ENCODE results near the gene MPZL2. TPM values are rescaled to one million over a fixed set of nuclear protein-coding genes. Genes with fewer than 3 reads are reported as not detected.
A peak's percentile ranks its signal among the peaks of the same experiment; 100 is the strongest.

The MPZL2 gene
- total and polyA plus RNA-seq, 5 donors = 6.4 to 18.7 (median 8.8) TPM

GRCh38 chr11:118217575-118217974 is 46.5 kb downstream of the MPZL2 start:
- no peak for DNase-seq
- Histone ChIP-seq H3K9me3 (ENCODE audit: control insufficient read depth, low read length) (no peaks in the 10 kb centered on the region), H3K27ac (ENCODE audit: low read length) (no peak overlapping the region), H3K27me3 (ENCODE audit: control insufficient read depth, insufficient read depth) (no peaks in the 10 kb centered on the region), H3K4me1 (ENCODE audit: control insufficient read depth, insufficient read depth, low read length) (no peaks in the 10 kb centered on the region), H3K4me3 (ENCODE audit: low read length) (no peak overlapping the region)
- intact Hi-C loops (cut with DNase I) = no loop called here
- 81% methylated on average over 3 of the region's 3 CpGs for WGBS
- ATAC-seq = no peak

DNA sequence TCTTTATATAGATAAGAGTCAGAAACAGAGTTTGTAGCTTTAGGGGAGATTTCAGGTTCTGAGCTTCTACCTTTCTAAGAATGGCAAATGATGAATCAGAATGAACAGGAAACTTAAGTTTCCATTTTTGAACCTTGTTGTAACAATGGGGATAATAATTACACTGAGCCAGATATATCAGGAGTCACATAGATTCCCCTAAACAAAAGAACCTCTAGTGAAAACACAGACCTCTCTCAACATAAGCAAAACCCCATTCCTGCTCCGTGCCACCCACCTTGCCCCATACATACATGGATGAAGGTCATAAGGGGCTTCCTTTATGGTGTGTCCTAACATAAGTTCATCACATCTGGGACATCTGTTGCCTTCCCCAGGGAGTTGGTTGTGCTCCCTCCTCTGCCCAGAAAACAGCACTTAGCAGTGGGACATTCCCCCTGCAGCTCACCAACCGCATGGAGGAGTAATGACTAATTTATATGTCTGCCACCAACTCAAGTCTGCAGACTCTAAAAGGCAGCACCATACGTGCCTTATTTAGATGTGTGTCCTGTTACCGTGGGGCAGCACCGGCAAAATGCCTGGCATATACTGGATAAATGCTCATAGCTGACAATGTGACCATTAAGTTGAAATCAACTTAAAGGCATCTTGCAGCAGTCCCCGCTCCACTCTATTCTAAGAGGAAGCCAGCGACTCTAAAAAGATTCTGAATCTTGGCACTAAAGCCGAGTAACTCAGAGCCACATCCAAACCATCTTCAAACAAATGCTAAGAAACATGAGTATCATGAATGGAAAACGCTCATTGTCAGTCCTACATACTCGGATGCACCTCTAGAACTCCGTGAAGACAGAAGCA is 47.2 kb downstream of the MPZL2 start:
- Histone ChIP-seq H3K4me3 (ENCODE audit: low read length) (no peak overlapping the region), H3K27ac (ENCODE audit: low read length) (no peak overlapping the region), H3K4me1 (ENCODE audit: control insufficient read depth, insufficient read depth, low read length) (no peaks in the 10 kb centered on the region), H3K9me3 (ENCODE audit: control insufficient read depth, low read length) (no peaks in the 10 kb centered on the region), H3K27me3 (ENCODE audit: control insufficient read depth, insufficient read depth) (no peaks in the 10 kb centered on the region)
- intact Hi-C loops (cut with DNase I) = no loop called here
- 76% methylated on average over 11 of the region's 11 CpGs for WGBS
- ATAC-seq (no peak), DNase-seq (no peak)

GRCh38 chr11:118215765-118216164 is 48.3 kb downstream of the MPZL2 start:
- Histone ChIP-seq H3K9me3 (ENCODE audit: control insufficient read depth, low read length) (no peaks in the 10 kb centered on the region), H3K27me3 (ENCODE audit: control insufficient read depth, insufficient read depth) (no peaks in the 10 kb centered on the region), H3K27ac (ENCODE audit: low read length) (no peak overlapping the region), H3K4me1 (ENCODE audit: control insufficient read depth, insufficient read depth, low read length) (no peaks in the 10 kb centered on the region), H3K4me3 (ENCODE audit: low read length) (no peak overlapping the region)
- intact Hi-C loops (cut with DNase I) = no loop called here
- DNase-seq (no peak), ATAC-seq (no peak)
- 94% methylated on average over 7 of the region's 7 CpGs for WGBS

DNA sequence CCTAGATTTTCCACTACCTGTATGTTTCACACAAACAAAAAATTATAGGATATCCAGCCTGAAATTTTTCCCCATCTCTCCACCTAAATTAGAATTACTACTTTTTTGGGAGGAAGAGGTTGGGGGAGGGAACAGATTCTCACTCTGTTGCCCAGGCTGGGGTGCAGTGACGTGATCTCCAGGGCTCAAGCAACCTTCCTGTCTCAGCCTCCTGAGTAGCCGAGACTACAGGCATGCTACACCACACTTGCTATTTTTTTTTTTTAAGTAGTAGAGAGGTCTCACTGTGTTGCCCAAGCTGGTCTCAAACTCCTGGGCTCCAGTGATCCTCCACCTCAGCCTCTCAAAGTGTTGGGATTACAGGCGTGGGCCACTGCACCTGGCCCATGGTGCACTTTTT is 48.8 kb downstream of the MPZL2 start:
- Histone ChIP-seq H3K27me3 (ENCODE audit: control insufficient read depth, insufficient read depth) (no peaks in the 10 kb centered on the region), H3K4me3 (ENCODE audit: low read length) (no peak overlapping the region), H3K4me1 (ENCODE audit: control insufficient read depth, insufficient read depth, low read length) (peaks cover 3% of the 10 kb centered on the region), H3K9me3 (ENCODE audit: control insufficient read depth, low read length) (no peaks in the 10 kb centered on the region), H3K27ac (ENCODE audit: low read length) (no peak overlapping the region)
- intact Hi-C loops (cut with DNase I) = no loop called here
- ATAC-seq = no peak
- no peak for DNase-seq
- 78% methylated on average over 3 of the region's 3 CpGs for WGBS

GRCh38 chr11:118214210-118214914 is 49.7 kb downstream of the MPZL2 start:
- Histone ChIP-seq H3K9me3 (ENCODE audit: control insufficient read depth, low read length) (no peaks in the 10 kb centered on the region), H3K4me1 (ENCODE audit: control insufficient read depth, insufficient read depth, low read length) (peaks cover 3% of the 10 kb centered on the region), H3K27me3 (ENCODE audit: control insufficient read depth, insufficient read depth) (no peaks in the 10 kb centered on the region), H3K27ac (ENCODE audit: low read length) (no peak overlapping the region), H3K4me3 (ENCODE audit: low read length) (no peak overlapping the region)
- WGBS = 63% methylated on average over 6 of the region's 6 CpGs
- DNase-seq (peak in 1 of 3 donors; percentile 16), ATAC-seq (peak; percentile 12 to 48)
- intact Hi-C loops (cut with DNase I) = no loop called here

- intact Hi-C loops (cut with DNase I) = no loop called here
- WGBS = 92% methylated on average over 2 of the region's 2 CpGs
- ATAC-seq (no peak), DNase-seq (no peak)
- no peak overlapping the region for H3K4me3 ChIP-seq (ENCODE audit: low read length)
- H3K27ac ChIP-seq (ENCODE audit: low read length) = no peak overlapping the region
- no peaks in the 10 kb centered on the region for H3K9me3 ChIP-seq (ENCODE audit: control insufficient read depth, low read length)
- H3K27me3 ChIP-seq (ENCODE audit: control insufficient read depth, insufficient read depth) = no peaks in the 10 kb centered on the region
- peaks cover 3% of the 10 kb centered on the region for H3K4me1 ChIP-seq (ENCODE audit: control insufficient read depth, insufficient read depth, low read length)
Measured at GRCh38 chr11:118213781-118214180, 50.3 kb downstream of the MPZL2 start.

DNA sequence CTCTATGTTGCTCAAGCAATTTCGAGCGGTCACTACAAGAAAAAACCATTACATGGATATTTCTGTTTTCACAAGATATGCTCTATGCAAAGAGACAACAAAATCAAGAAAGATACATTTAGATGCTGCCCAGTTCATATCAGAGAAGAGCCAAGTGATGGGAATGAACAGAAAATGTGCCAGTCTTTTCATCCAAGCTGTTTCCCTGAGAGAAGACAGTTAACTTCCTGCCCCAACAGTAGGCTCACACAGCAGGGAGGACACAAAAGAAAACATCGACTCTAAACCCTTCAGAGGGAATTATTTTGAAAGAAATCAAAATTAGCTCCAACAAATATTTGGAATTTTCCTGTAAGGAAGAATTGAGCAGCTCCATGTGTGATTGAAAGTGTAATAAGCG is 50.9 kb downstream of the MPZL2 start:
- WGBS = 78% methylated on average over 4 of the region's 4 CpGs
- H3K4me1 ChIP-seq (ENCODE audit: control insufficient read depth, insufficient read depth, low read length) = peaks cover 3% of the 10 kb centered on the region
- no peaks in the 10 kb centered on the region for H3K27me3 ChIP-seq (ENCODE audit: control insufficient read depth, insufficient read depth)
- H3K27ac ChIP-seq (ENCODE audit: low read length) = peak overlapping the region; percentile 37
- ATAC-seq (no peak), DNase-seq (no peak)
- H3K9me3 ChIP-seq (ENCODE audit: control insufficient read depth, low read length) = no peaks in the 10 kb centered on the region
- no peak overlapping the region for H3K4me3 ChIP-seq (ENCODE audit: low read length)
- intact Hi-C loops (cut with DNase I) = no loop called here

DNA sequence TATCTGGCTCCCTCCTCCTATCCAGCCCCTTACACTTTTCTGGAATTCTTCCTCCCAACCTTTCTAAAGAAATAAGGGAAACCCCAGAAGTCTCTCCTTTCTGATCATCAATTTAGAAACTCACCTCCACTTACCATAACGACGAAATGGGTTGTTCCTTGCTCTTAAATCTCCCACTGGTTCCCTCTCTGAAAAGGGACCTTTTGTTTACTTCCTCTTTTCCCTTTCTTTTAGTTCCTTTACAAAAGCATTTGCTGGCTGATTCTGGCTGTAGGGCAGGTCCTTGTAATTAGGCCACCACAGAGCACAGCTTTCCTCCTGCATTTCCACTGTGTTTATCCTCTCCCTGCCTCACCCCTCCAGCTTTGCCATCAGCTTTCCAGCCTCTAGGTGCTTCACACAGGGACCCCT is 51.3 kb downstream of the MPZL2 start:
- H3K27ac ChIP-seq (ENCODE audit: low read length) = peak overlapping the region; percentile 37
- WGBS = 70% methylated on average over 2 of the region's 2 CpGs

GRCh38 chr11:118212131-118212725 is 51.9 kb downstream of the MPZL2 start:
- intact Hi-C loops (cut with DNase I) = no loop called here
- DNase-seq (peak in 1 of 3 donors; percentile 21), ATAC-seq (peak; percentile 60 to 72)
- Histone ChIP-seq H3K9me3 (ENCODE audit: control insufficient read depth, low read length) (no peaks in the 10 kb centered on the region), H3K27me3 (ENCODE audit: control insufficient read depth, insufficient read depth) (no peaks in the 10 kb centered on the region), H3K4me3 (ENCODE audit: low read length) (no peak overlapping the region), H3K4me1 (ENCODE audit: control insufficient read depth, insufficient read depth, low read length) (peaks cover 4% of the 10 kb centered on the region), H3K27ac (ENCODE audit: low read length) (peak overlapping the region; percentile 46)
- WGBS = 58% methylated on average over 7 of the region's 7 CpGs

More for the DNA sequence above, 51.3 kb downstream of the MPZL2 start:
- intact Hi-C loops (cut with DNase I) = no loop called here
- H3K4me1 ChIP-seq (ENCODE audit: control insufficient read depth, insufficient read depth, low read length) = peaks cover 3% of the 10 kb centered on the region
- DNase-seq (no peak), ATAC-seq (no peak)
- H3K27me3 ChIP-seq (ENCODE audit: control insufficient read depth, insufficient read depth) = no peaks in the 10 kb centered on the region
- H3K9me3 ChIP-seq (ENCODE audit: control insufficient read depth, low read length) = no peaks in the 10 kb centered on the region
- H3K4me3 ChIP-seq (ENCODE audit: low read length) = no peak overlapping the region

GRCh38 chr11:118211006-118211405 is 53.1 kb downstream of the MPZL2 start:
- Histone ChIP-seq H3K27me3 (ENCODE audit: control insufficient read depth, insufficient read depth) (no peaks in the 10 kb centered on the region), H3K4me1 (ENCODE audit: control insufficient read depth, insufficient read depth, low read length) (peaks cover 4% of the 10 kb centered on the region), H3K4me3 (ENCODE audit: low read length) (no peak overlapping the region), H3K27ac (ENCODE audit: low read length) (peak overlapping the region; percentile 38), H3K9me3 (ENCODE audit: control insufficient read depth, low read length) (no peaks in the 10 kb centered on the region)
- intact Hi-C loops (cut with DNase I) = no loop called here
- ATAC-seq = peak; percentile 34 to 76
- peak in 1 of 3 donors; percentile 26 for DNase-seq
- 27% methylated on average over 6 of the region's 6 CpGs for WGBS

DNA sequence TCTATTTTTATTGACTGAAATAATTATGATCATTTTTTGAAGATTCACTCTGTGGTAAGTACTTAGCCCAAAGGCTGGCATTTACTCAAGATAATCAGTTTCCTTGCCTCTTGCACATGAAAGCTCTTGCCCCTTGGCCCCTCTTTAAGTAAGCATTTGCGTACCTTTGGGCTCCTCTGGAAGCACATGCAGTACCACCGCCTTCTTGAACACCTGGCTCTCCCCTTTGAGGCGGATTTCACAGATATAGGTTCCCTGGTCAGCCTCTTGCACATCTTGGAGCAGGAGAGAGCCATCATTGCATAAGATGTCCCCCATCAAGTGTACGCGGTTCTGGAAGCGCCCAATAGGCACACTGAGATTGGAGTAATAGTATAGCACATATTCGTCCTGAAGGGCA is 53.8 kb downstream of the MPZL2 start:
- intact Hi-C loops (cut with DNase I) = no loop called here
- Histone ChIP-seq H3K27me3 (ENCODE audit: control insufficient read depth, insufficient read depth) (no peaks in the 10 kb centered on the region), H3K4me3 (ENCODE audit: low read length) (no peak overlapping the region), H3K27ac (ENCODE audit: low read length) (peak overlapping the region; percentile 43), H3K9me3 (ENCODE audit: control insufficient read depth, low read length) (no peaks in the 10 kb centered on the region), H3K4me1 (ENCODE audit: control insufficient read depth, insufficient read depth, low read length) (peaks cover 4% of the 10 kb centered on the region)
- ATAC-seq (no peak), DNase-seq (no peak)
- 86% methylated on average over 7 of the region's 7 CpGs for WGBS

Measured in right cardiac atrium (tissue), 5 donors.